Loucy (cell line): Measurements from ENCODE around the gene CRHR1.

Experiments used
- EZH2phosphoT487 ChIP-seq: fragments of 200-600 bp; IDR thresholded peaks from 2 replicates; pipeline ENCODE4 v1.6.1; 2018; ENCODE audit warnings: antibody characterized with exemption, mild to moderate bottlenecking, moderate library complexity, borderline replicate concordance
- TF ChIP-seq, protein P1 (sequence below): fragments of 200-600 bp; sonication (generic); conservative IDR thresholded peaks from 2 replicates; pipeline ENCODE4 v1.5.1; 2014; ENCODE audit warnings: mild to moderate bottlenecking, antibody characterized with exemption, low read length

GRCh38 chr17:45742251-45742650 lies 41.9 kb upstream of the CRHR1 start:
- TF ChIP-seq, protein P1, sequence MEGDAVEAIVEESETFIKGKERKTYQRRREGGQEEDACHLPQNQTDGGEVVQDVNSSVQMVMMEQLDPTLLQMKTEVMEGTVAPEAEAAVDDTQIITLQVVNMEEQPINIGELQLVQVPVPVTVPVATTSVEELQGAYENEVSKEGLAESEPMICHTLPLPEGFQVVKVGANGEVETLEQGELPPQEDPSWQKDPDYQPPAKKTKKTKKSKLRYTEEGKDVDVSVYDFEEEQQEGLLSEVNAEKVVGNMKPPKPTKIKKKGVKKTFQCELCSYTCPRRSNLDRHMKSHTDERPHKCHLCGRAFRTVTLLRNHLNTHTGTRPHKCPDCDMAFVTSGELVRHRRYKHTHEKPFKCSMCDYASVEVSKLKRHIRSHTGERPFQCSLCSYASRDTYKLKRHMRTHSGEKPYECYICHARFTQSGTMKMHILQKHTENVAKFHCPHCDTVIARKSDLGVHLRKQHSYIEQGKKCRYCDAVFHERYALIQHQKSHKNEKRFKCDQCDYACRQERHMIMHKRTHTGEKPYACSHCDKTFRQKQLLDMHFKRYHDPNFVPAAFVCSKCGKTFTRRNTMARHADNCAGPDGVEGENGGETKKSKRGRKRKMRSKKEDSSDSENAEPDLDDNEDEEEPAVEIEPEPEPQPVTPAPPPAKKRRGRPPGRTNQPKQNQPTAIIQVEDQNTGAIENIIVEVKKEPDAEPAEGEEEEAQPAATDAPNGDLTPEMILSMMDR: no peak
- no peak for TF ChIP-seq EZH2phosphoT487
